Neural progenitor cell (in vitro differentiated cells): Measurements from ENCODE around the gene ZNF169. TPM values are rescaled to one million over a fixed set of nuclear protein-coding genes. Genes with fewer than 3 reads are reported as not detected.
"Not testable (repeated sequence)": the region's sequence is repeated elsewhere in the genome, so short reads cannot be mapped to it uniquely, and the experiment has no call there.

ENCODE experiments used
- DNase-seq: peaks from one replicate; pipeline ENCODE4 v3.0.0-alpha.2; 2016; ENCODE audit warnings: low spot score
- H2AFZ ChIP-seq: fragments of 200-600 bp; sonication (generic); replicated peaks from 2 replicates; pipeline ENCODE4 v1.6.1; 2016; ENCODE audit warnings: antibody characterized with exemption
- H3F3A ChIP-seq: fragments of 200-600 bp; sonication (generic); 2 replicates; pipeline ENCODE4 v1.6.1; 2016; ENCODE audit warnings: antibody characterized with exemption, low read depth
- H3K27ac ChIP-seq: fragments of 200-600 bp; sonication (generic); 2 replicates; pipeline ENCODE4 v1.5.1; 2016; ENCODE audit warnings: mild to moderate bottlenecking
- H3K27me3 ChIP-seq: fragments of 200-600 bp; sonication (generic); 2 replicates; pipeline ENCODE4 v1.6.1; 2016; ENCODE audit warnings: mild to moderate bottlenecking, moderate library complexity
- H3K36me3 ChIP-seq: fragments of 200-600 bp; sonication (generic); 2 replicates; pipeline ENCODE4 v1.5.1; 2016
- H3K4me1 ChIP-seq: fragments of 200-600 bp; sonication (generic); 2 replicates; pipeline ENCODE4 v1.6.1; 2016; ENCODE audit warnings: mixed run types
- H3K4me2 ChIP-seq: fragments of 200-600 bp; sonication (generic); 2 replicates; pipeline ENCODE4 v1.6.1; 2016
- H3K4me3 ChIP-seq: fragments of 200-600 bp; sonication (generic); 2 replicates; pipeline ENCODE4 v1.5.1; 2016
- H3K79me2 ChIP-seq: fragments of 200-600 bp; sonication (generic); 2 replicates; pipeline ENCODE4 v1.6.1; 2016; ENCODE audit warnings: low read depth
- H3K9ac ChIP-seq: fragments of 200-600 bp; sonication (generic); 2 replicates; pipeline ENCODE4 v1.6.1; 2016
- H3K9me3 ChIP-seq: fragments of 200-600 bp; sonication (generic); 2 replicates; pipeline ENCODE4 v1.5.1; 2016; ENCODE audit warnings: low read depth
- H4K20me1 ChIP-seq: fragments of 200-600 bp; sonication (generic); 2 replicates; pipeline ENCODE4 v1.6.1; 2016; ENCODE audit warnings: low read depth
- H3K27ac Mint-ChIP-seq: 3 replicates; pipeline ENCODE4 v1.8.0; 2021; ENCODE audit warnings: mixed read lengths
- H3K27me3 Mint-ChIP-seq: 2 replicates; pipeline ENCODE4 v1.8.0; 2022; ENCODE audit warnings: low read depth, mild to moderate bottlenecking, inconsistent platforms, moderate library complexity, mixed read lengths; ENCODE audit not compliant: insufficient read depth
- H3K36me3 Mint-ChIP-seq: 3 replicates; pipeline ENCODE4 v1.8.0; 2021; ENCODE audit warnings: mixed read lengths
- H3K4me1 Mint-ChIP-seq: 3 replicates; pipeline ENCODE4 v1.8.0; 2021; ENCODE audit warnings: mixed read lengths
- H3K4me3 Mint-ChIP-seq: 3 replicates; pipeline ENCODE4 v1.8.0; 2021; ENCODE audit warnings: mild to moderate bottlenecking, moderate library complexity, mixed read lengths
- H3K9me3 Mint-ChIP-seq: 3 replicates; pipeline ENCODE4 v1.8.0; 2020; ENCODE audit warnings: mixed read lengths
- EZH2 ChIP-seq: fragments of 200-600 bp; sonication (generic); IDR thresholded peaks from 2 replicates; pipeline ENCODE4 v1.6.1; 2017; ENCODE audit warnings: antibody characterized with exemption, mild to moderate bottlenecking, moderate library complexity
- EZH2phosphoT487 ChIP-seq: fragments of 200-600 bp; sonication (generic); IDR thresholded peaks from 2 replicates; pipeline ENCODE4 v1.6.1; 2017; ENCODE audit warnings: antibody characterized with exemption
- total RNA-seq: library from RNA; depleted of rRNA; stranded (reverse); fragments of >200 nt; gene quantifications from 2 replicates; pipeline ENCODE4 v1.2.3, GENCODE V29; 2015; ENCODE audit warnings: low replicate concordance
- TF ChIP-seq, protein P1 (sequence below): fragments of 200-600 bp; sonication (generic); IDR thresholded peaks from 2 replicates; pipeline ENCODE4 v1.5.1; 2017; ENCODE audit warnings: antibody characterized with exemption, mild to moderate bottlenecking

Gene ZNF169
- total RNA-seq, 1 donor from 2014 or later: 14.4 TPM

DNA sequence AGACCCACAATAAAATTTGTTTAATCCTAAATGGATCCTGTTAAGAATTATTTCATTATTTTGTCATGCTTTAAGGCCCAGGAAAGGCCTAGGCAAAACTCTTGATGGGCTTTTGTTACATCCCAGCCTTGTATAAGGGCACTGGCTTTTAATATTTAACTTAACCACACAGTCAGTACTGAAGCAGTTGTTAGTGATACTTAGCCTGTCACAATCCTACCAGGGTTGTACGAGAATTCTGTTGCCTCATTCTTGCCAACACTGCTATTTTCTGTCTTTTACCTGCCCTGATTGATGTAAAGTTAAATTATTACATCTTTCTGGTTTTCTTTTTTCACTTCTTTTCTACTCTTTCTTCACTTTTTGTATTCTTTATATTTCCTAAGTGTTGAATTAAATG is 10.9 kb downstream of the ZNF169 start:
- Histone ChIP-seq H3K9me3 (peaks cover 21% of the 10 kb centered on the region), H3K4me1 (no peaks in the 10 kb centered on the region), H3F3A (peaks cover 6% of the 10 kb centered on the region), H3K4me2 (no peak overlapping the region), H3K9ac (no peak overlapping the region), H2AFZ (no peak overlapping the region), H3K36me3 (peaks cover 4% of the 10 kb centered on the region), H3K27ac (no peak overlapping the region), H3K27me3 (no peaks in the 10 kb centered on the region), H3K4me3 (no peak overlapping the region), H3K79me2 (peaks cover 43% of the 10 kb centered on the region), H4K20me1 (no peaks in the 10 kb centered on the region)
- no peak for TF ChIP-seq EZH2phosphoT487
- TF ChIP-seq EZH2: no peak
- TF ChIP-seq, protein P1, sequence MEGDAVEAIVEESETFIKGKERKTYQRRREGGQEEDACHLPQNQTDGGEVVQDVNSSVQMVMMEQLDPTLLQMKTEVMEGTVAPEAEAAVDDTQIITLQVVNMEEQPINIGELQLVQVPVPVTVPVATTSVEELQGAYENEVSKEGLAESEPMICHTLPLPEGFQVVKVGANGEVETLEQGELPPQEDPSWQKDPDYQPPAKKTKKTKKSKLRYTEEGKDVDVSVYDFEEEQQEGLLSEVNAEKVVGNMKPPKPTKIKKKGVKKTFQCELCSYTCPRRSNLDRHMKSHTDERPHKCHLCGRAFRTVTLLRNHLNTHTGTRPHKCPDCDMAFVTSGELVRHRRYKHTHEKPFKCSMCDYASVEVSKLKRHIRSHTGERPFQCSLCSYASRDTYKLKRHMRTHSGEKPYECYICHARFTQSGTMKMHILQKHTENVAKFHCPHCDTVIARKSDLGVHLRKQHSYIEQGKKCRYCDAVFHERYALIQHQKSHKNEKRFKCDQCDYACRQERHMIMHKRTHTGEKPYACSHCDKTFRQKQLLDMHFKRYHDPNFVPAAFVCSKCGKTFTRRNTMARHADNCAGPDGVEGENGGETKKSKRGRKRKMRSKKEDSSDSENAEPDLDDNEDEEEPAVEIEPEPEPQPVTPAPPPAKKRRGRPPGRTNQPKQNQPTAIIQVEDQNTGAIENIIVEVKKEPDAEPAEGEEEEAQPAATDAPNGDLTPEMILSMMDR: no peak
- Mint-ChIP-seq H3K9me3 (peaks cover 44% of the 10 kb centered on the region), H3K4me1 (no peaks in the 10 kb centered on the region), H3K27ac (no peak overlapping the region), H3K4me3 (no peak overlapping the region), H3K27me3 (no peaks in the 10 kb centered on the region), H3K36me3 (peaks cover 20% of the 10 kb centered on the region)
- no peak for DNase-seq

DNA sequence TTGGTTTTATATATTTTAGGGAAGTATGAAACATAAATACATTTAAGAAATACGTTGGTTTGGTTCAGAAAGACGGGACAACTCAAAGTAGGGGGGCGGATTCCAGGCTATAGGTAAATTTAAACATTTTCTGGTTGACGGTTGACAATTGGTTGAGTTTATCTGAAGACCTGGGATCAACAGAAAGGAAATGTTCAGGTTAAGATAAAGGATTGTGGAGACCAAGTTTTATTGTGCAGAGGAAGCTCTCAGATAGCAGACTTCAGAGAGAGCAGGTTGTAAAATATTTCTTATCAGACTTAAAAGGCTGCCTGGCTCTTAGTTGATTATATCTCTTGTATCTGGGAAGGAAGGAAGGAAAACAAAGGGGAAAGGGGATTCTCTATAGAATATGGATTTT is 17.9 kb downstream of the ZNF169 start:
- H3K4me2 ChIP-seq, H3K9me3 ChIP-seq: not testable (repeated sequence)

GRCh38 chr9:94277885-94278536 is 18.9 kb downstream of the ZNF169 start:
- Histone ChIP-seq H4K20me1 (no peaks in the 10 kb centered on the region), H3K9me3 (no peaks in the 10 kb centered on the region), H2AFZ (no peak overlapping the region), H3F3A (no peaks in the 10 kb centered on the region), H3K36me3 (no peaks in the 10 kb centered on the region), H3K4me3 (no peak overlapping the region), H3K27me3 (no peaks in the 10 kb centered on the region), H3K4me1 (no peaks in the 10 kb centered on the region), H3K9ac (no peak overlapping the region), H3K79me2 (peaks cover 20% of the 10 kb centered on the region), H3K4me2 (no peak overlapping the region), H3K27ac (no peak overlapping the region)
- Mint-ChIP-seq H3K4me1 (no peaks in the 10 kb centered on the region), H3K36me3 (peaks cover 47% of the 10 kb centered on the region), H3K27ac (no peak overlapping the region), H3K4me3 (no peak overlapping the region), H3K9me3 (peaks cover 23% of the 10 kb centered on the region), H3K27me3 (peaks cover 3% of the 10 kb centered on the region)
- TF ChIP-seq EZH2phosphoT487: no peak
- no peak for TF ChIP-seq EZH2
- TF ChIP-seq, protein P1: no peak
- DNase-seq: no peak

More for the DNA sequence above, 17.9 kb downstream of the ZNF169 start:
- not testable (repeated sequence) for H3K36me3 ChIP-seq, H4K20me1 ChIP-seq, H3K27me3 ChIP-seq, H3K4me3 ChIP-seq, H3K9ac ChIP-seq, H3K4me3 Mint-ChIP-seq, H3K27ac Mint-ChIP-seq, H3K27ac ChIP-seq, H3K4me1 Mint-ChIP-seq, H3K27me3 Mint-ChIP-seq, H2AFZ ChIP-seq, H3F3A ChIP-seq, DNase-seq, H3K4me1 ChIP-seq
- peaks cover 29% of the 10 kb centered on the region for H3K9me3 Mint-ChIP-seq
- peaks cover 26% of the 10 kb centered on the region for H3K79me2 ChIP-seq
- H3K36me3 Mint-ChIP-seq: peaks cover 44% of the 10 kb centered on the region

- no peak overlapping the region for H3K27ac Mint-ChIP-seq
Measured at GRCh38 chr9:94280409-94280989, 21.4 kb downstream of the ZNF169 start.

More at GRCh38 chr9:94280409-94280989, 21.4 kb downstream of the ZNF169 start:
- H3K9me3 Mint-ChIP-seq: peaks cover 11% of the 10 kb centered on the region
- no peaks in the 10 kb centered on the region for H3K4me1 ChIP-seq
- no peak for DNase-seq
- no peak overlapping the region for H3K9ac ChIP-seq
- H4K20me1 ChIP-seq: no peaks in the 10 kb centered on the region
- H3K4me3 ChIP-seq: no peak overlapping the region
- H3K79me2 ChIP-seq: peaks cover under 1% of the 10 kb centered on the region
- no peak overlapping the region for H2AFZ ChIP-seq
- H3K27me3 Mint-ChIP-seq: peaks cover 5% of the 10 kb centered on the region
- H3K27ac ChIP-seq: no peak overlapping the region
- H3K9me3 ChIP-seq: no peaks in the 10 kb centered on the region
- no peaks in the 10 kb centered on the region for H3K27me3 ChIP-seq
- H3K4me2 ChIP-seq: no peak overlapping the region
- no peaks in the 10 kb centered on the region for H3F3A ChIP-seq
- no peaks in the 10 kb centered on the region for H3K36me3 ChIP-seq
- TF ChIP-seq EZH2phosphoT487 (no peak), EZH2 (no peak)
- TF ChIP-seq, protein P1: no peak
- H3K4me1 Mint-ChIP-seq: no peaks in the 10 kb centered on the region
- no peak overlapping the region for H3K4me3 Mint-ChIP-seq
- H3K36me3 Mint-ChIP-seq: peaks cover 40% of the 10 kb centered on the region
